ENCODE measurements around the gene FN1. TPM values are rescaled to one million over a fixed set of nuclear protein-coding genes. Genes with fewer than 3 reads are reported as not detected.
A peak's percentile ranks its signal among the peaks of the same experiment; 100 is the strongest.

Gene FN1
- total RNA-seq, 1 donor, result 18,025 TPM

- DNase-seq (ENCODE audit: insufficient read length, low spot score, missing footprints), result peak; percentile 86
- peaks cover 50% of the 10 kb centered on the region for H3K4me1 ChIP-seq (ENCODE audit: insufficient read depth, low read length)
- H4K20me1 ChIP-seq (ENCODE audit: insufficient read depth, low read length), result peaks cover 34% of the 10 kb centered on the region
These were observed 1.1 kb upstream of the FN1 start for GRCh38 chr2:215436705-215437565.

GRCh38 chr2:215435280-215435869, 493 bp downstream of the FN1 start:
- peaks cover 64% of the 10 kb centered on the region for H3K4me1 ChIP-seq (ENCODE audit: insufficient read depth, low read length)
- H3K27ac ChIP-seq (ENCODE audit: low read depth, low read length), result peak overlapping the region; percentile 95
- H3K4me2 ChIP-seq (ENCODE audit: insufficient read depth, low read length), result peak overlapping the region; percentile 93
- peaks cover 52% of the 10 kb centered on the region for H3K36me3 ChIP-seq (ENCODE audit: insufficient read depth, low read length)
- H3K79me2 ChIP-seq (ENCODE audit: insufficient read depth, low read length), result peaks cover 89% of the 10 kb centered on the region
- TF ChIP-seq, protein P1, sequence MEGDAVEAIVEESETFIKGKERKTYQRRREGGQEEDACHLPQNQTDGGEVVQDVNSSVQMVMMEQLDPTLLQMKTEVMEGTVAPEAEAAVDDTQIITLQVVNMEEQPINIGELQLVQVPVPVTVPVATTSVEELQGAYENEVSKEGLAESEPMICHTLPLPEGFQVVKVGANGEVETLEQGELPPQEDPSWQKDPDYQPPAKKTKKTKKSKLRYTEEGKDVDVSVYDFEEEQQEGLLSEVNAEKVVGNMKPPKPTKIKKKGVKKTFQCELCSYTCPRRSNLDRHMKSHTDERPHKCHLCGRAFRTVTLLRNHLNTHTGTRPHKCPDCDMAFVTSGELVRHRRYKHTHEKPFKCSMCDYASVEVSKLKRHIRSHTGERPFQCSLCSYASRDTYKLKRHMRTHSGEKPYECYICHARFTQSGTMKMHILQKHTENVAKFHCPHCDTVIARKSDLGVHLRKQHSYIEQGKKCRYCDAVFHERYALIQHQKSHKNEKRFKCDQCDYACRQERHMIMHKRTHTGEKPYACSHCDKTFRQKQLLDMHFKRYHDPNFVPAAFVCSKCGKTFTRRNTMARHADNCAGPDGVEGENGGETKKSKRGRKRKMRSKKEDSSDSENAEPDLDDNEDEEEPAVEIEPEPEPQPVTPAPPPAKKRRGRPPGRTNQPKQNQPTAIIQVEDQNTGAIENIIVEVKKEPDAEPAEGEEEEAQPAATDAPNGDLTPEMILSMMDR (IDR thresholded peaks at IDR 0.05; ENCODE audit: extremely low read depth, low read depth, low read length), result no peak
- peaks cover 49% of the 10 kb centered on the region for H4K20me1 ChIP-seq (ENCODE audit: insufficient read depth, low read length)
- H3K27me3 ChIP-seq (ENCODE audit: insufficient read depth, low read length), result no peaks in the 10 kb centered on the region
- DNase-seq (ENCODE audit: insufficient read length, low spot score, missing footprints), result peak; percentile 79
- no peaks in the 10 kb centered on the region for H3K9me3 ChIP-seq (ENCODE audit: low read depth, low read length)
- peak overlapping the region; percentile 83 for H3K4me3 ChIP-seq (ENCODE audit: insufficient read depth, low read length)
- H2AFZ ChIP-seq (ENCODE audit: low read length), result no peak overlapping the region

More at GRCh38 chr2:215436705-215437565, 1.1 kb upstream of the FN1 start:
- Histone ChIP-seq H3K4me3 (ENCODE audit: insufficient read depth, low read length) (peak overlapping the region; percentile 79), H3K27me3 (ENCODE audit: insufficient read depth, low read length) (no peaks in the 10 kb centered on the region), H2AFZ (ENCODE audit: low read length) (peak overlapping the region; percentile 16), H3K9me3 (ENCODE audit: low read depth, low read length) (no peaks in the 10 kb centered on the region), H3K4me2 (ENCODE audit: insufficient read depth, low read length) (peak overlapping the region; percentile 97), H3K79me2 (ENCODE audit: insufficient read depth, low read length) (peaks cover 73% of the 10 kb centered on the region), H3K27ac (ENCODE audit: low read depth, low read length) (peak overlapping the region; percentile 100), H3K36me3 (ENCODE audit: insufficient read depth, low read length) (peaks cover 37% of the 10 kb centered on the region)
- TF ChIP-seq, protein P1 (IDR thresholded peaks at IDR 0.05; ENCODE audit: extremely low read depth, low read depth, low read length), result no peak

DNA sequence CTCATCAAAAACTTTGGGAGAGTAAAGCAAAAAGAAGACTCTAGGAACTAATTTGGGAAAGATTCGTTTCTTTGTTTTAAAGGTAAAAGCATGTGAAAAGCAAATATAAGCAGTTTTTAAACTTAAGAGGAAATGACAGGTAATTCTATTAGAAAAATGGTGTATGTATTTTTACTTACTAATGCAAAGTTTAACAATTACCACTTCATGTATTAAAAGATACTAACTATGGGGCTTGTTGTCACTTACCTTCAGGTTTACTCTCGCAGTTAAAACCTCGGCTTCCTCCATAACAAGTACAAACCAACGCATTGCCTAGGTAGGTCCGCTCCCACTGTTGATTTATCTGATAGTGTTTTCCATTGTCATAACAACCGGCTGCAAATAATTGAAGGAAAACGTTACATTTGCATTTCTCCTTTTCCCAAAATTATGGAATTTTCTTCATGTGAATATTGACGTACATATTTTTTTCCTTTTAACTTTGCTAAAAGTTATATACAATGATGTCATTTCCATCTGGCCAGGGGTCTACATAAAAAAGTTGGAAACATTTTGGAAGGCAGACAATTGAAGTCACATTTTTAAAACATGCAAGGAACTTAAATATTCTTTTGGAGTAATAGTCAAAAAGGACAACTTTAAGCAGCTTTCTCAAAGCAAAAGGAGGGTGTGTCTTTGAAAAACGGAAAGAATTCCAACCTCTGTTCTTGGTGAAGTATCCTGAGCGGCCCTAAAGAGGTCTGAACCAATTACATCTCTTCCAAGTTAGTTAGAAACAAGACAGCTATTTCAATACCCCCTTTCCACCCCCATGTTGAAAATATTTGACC, 1.2 kb downstream of the FN1 start:
- Histone ChIP-seq H3K4me2 (ENCODE audit: insufficient read depth, low read length) (peak overlapping the region; percentile 93), H3K27ac (ENCODE audit: low read depth, low read length) (peak overlapping the region; percentile 95), H4K20me1 (ENCODE audit: insufficient read depth, low read length) (peaks cover 53% of the 10 kb centered on the region), H3K4me3 (ENCODE audit: insufficient read depth, low read length) (peak overlapping the region; percentile 83), H3K4me1 (ENCODE audit: insufficient read depth, low read length) (peaks cover 63% of the 10 kb centered on the region), H3K36me3 (ENCODE audit: insufficient read depth, low read length) (peaks cover 60% of the 10 kb centered on the region), H3K9me3 (ENCODE audit: low read depth, low read length) (no peaks in the 10 kb centered on the region), H3K79me2 (ENCODE audit: insufficient read depth, low read length) (peaks cover 89% of the 10 kb centered on the region), H2AFZ (ENCODE audit: low read length) (no peak overlapping the region), H3K27me3 (ENCODE audit: insufficient read depth, low read length) (no peaks in the 10 kb centered on the region)
- DNase-seq (ENCODE audit: insufficient read length, low spot score, missing footprints), result no peak
- TF ChIP-seq, protein P1 (IDR thresholded peaks at IDR 0.05; ENCODE audit: extremely low read depth, low read depth, low read length), result no peak
